MCF 10A (cell line): ENCODE results near the gene HBG2. TPM values are rescaled to one million over a fixed set of nuclear protein-coding genes. Genes with fewer than 3 reads are reported as not detected.

Experiments
- BruUV-seq: library from RNA; stranded (reverse); fragments of 400-500 nt; replicated peaks from 2 replicates; lab custom pipeline; 2021; lab: Mats Ljungman, UMichigan
- CTCF ChIA-PET: fragments of 300-600 bp; sonication (Branson Sonifier 250); formaldehyde crosslinking; extraction: SDS; loops from one replicate; lab custom pipeline; 2021; ENCODE audit warnings: antibody characterized with exemption, inconsistent platforms; lab: Yijun Ruan, JAX
- POLR2A ChIA-PET: fragments of 300-600, 350-650 bp; sonication (Branson Sonifier 250); formaldehyde crosslinking; extraction: SDS; loops from one replicate; lab custom pipeline; 2020; ENCODE audit warnings: antibody characterized with exemption, inconsistent platforms; lab: Yijun Ruan, JAX
- DNase-seq: peaks from one replicate; pipeline ENCODE4 v3.0.0-alpha.2; 2018; ENCODE audit not compliant: unreplicated experiment
- H3K27ac Mint-ChIP-seq: one replicate; pipeline ENCODE4 v1.8.0; 2022; ENCODE audit warnings: mild to moderate bottlenecking, low read depth, mixed read lengths; ENCODE audit not compliant: unreplicated experiment
- H3K27me3 Mint-ChIP-seq: one replicate; pipeline ENCODE4 v1.8.0; 2022; ENCODE audit warnings: mixed read lengths; ENCODE audit not compliant: insufficient read depth, unreplicated experiment
- H3K36me3 Mint-ChIP-seq: one replicate; pipeline ENCODE4 v1.8.0; 2022; ENCODE audit warnings: mild to moderate bottlenecking, moderate library complexity, mixed read lengths; ENCODE audit not compliant: insufficient read depth, unreplicated experiment
- H3K4me1 Mint-ChIP-seq: one replicate; pipeline ENCODE4 v1.8.0; 2022; ENCODE audit warnings: mixed read lengths; ENCODE audit not compliant: insufficient read depth, unreplicated experiment
- H3K4me3 Mint-ChIP-seq: one replicate; pipeline ENCODE4 v1.8.0; 2022; ENCODE audit warnings: mild to moderate bottlenecking, moderate library complexity, mixed read lengths; ENCODE audit not compliant: unreplicated experiment
- H3K9me3 Mint-ChIP-seq: one replicate; pipeline ENCODE4 v1.8.0; 2022; ENCODE audit warnings: mixed read lengths; ENCODE audit not compliant: unreplicated experiment
- CTCF ChIP-seq: fragments of 200-600 bp; IDR thresholded peaks from one replicate; pipeline ENCODE4 v1.8.0; 2022; ENCODE audit warnings: antibody characterized with exemption, mild to moderate bottlenecking; ENCODE audit not compliant: unreplicated experiment
- intact Hi-C: fragments of 100-400 bp; cut with micrococcal nuclease; formaldehyde crosslinking; loops from 2 replicates; pipeline ENCODE4 v1.14.1; 2022
- total RNA-seq: library from RNA; stranded (reverse); gene quantifications from 2 replicates; pipeline ENCODE4 v1.2.3, GENCODE V29; 2022

HBG2 gene
- total RNA-seq, 1 experiment from 2014 or later: not detected

GRCh38 chr11:5247472-5248192 lies 6.9 kb downstream of the HBG2 start:
- no TSS peak for BruUV-seq
- TF ChIP-seq CTCF: no peak
- H3K27me3 Mint-ChIP-seq: peaks cover 48% of the 10 kb centered on the region
- peaks cover 6% of the 10 kb centered on the region for H3K4me1 Mint-ChIP-seq
- DNase-seq: no peak
- no peaks in the 10 kb centered on the region for H3K9me3 Mint-ChIP-seq
- H3K4me3 Mint-ChIP-seq: no peak overlapping the region
- intact Hi-C loops: no loop called here
- POLR2A ChIA-PET: no interaction called here
- CTCF ChIA-PET: interaction anchor here (0.5 to 0.7 kb wide), 2 partner anchors 9 to 360 kb away, joined by 3 to 4 read pairs; no protein-coding TSS in a partner anchor
- no peaks in the 10 kb centered on the region for H3K36me3 Mint-ChIP-seq
- no peak overlapping the region for H3K27ac Mint-ChIP-seq

GRCh38 chr11:5246772-5247471 lies 7.7 kb downstream of the HBG2 start:
- intact Hi-C loops: no loop called here
- Mint-ChIP-seq H3K36me3 (no peaks in the 10 kb centered on the region), H3K4me3 (no peak overlapping the region), H3K9me3 (no peaks in the 10 kb centered on the region), H3K27ac (no peak overlapping the region), H3K4me1 (peaks cover 6% of the 10 kb centered on the region), H3K27me3 (peaks cover 41% of the 10 kb centered on the region)
- ChIA-PET POLR2A (no interaction called here), CTCF (interaction anchor here (0.5 kb wide), 1 partner anchor 360 kb away, joined by 3 read pairs; no protein-coding TSS in a partner anchor)
- BruUV-seq: no TSS peak
- no peak for DNase-seq
- TF ChIP-seq CTCF: no peak

DNA sequence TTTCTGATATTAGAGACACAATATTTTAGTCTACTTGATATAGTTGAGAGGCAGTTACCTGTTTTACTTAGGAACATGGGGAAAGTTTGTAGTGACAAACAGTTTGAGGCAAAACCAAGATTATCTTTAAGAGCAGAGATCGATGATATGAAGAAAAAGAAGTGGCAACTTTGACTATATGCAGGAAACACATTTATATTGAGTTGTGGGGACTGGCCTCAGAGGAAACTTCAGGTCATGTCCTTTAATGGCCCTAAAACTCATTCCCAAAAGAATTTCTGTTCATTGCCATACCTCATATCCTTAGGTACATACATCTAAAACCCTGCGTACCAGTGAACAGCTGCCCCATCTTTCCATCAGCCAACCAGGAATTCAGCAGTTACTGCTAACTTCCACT lies 9.4 kb downstream of the HBG2 start:
- Mint-ChIP-seq H3K36me3 (no peaks in the 10 kb centered on the region), H3K9me3 (no peaks in the 10 kb centered on the region), H3K4me3 (no peak overlapping the region), H3K27me3 (peaks cover 35% of the 10 kb centered on the region), H3K27ac (no peak overlapping the region), H3K4me1 (peaks cover 4% of the 10 kb centered on the region)
- TF ChIP-seq CTCF: no peak
- BruUV-seq: no TSS peak
- no peak for DNase-seq
- CTCF ChIA-PET: no interaction called here
- intact Hi-C loops: no loop called here
- POLR2A ChIA-PET: no interaction called here

DNA sequence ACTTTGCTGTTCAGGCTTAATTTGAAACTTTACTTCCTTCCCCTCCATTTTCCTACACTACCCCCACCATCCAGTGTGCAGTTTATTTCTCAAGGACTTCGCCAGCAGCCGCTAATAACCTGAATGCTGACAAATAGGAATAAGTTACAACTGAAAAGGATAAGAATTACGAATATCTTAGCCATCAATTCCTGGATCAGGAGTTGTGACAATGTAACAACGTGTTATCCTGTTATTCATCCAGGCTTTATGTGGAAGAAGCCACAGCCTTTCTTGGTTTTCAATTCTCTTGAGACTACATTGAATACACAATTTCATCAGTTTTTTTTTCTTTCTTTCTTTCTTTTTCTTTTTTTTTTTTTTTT lies 10.8 kb downstream of the HBG2 start:
- POLR2A ChIA-PET: no interaction called here
- Mint-ChIP-seq H3K36me3 (no peaks in the 10 kb centered on the region), H3K27ac (no peak overlapping the region), H3K27me3 (peaks cover 38% of the 10 kb centered on the region), H3K4me3 (no peak overlapping the region), H3K9me3 (no peaks in the 10 kb centered on the region), H3K4me1 (no peaks in the 10 kb centered on the region)
- no TSS peak for BruUV-seq
- CTCF ChIA-PET: no interaction called here
- no peak for DNase-seq
- no peak for TF ChIP-seq CTCF
- intact Hi-C loops: no loop called here
